GM23338 (cell line): ENCODE data around the gene WDR1. TPM values are rescaled to one million over a fixed set of nuclear protein-coding genes. Genes with fewer than 3 reads are reported as not detected.

Source experiments
- ATAC-seq: fragments of 200-7000 bp; cut with Tn5 transposase; 3 replicates; pipeline ENCODE4 v1.9.1; 2020
- DNase-seq: peaks from one replicate; pipeline ENCODE4 v3.0.0-alpha.2; 2015; ENCODE audit warnings: low spot score
- H2AFZ ChIP-seq: fragments of 200-600 bp; sonication (generic); 2 replicates; pipeline ENCODE4 v1.8.0; 2016; ENCODE audit warnings: antibody characterized with exemption, mild to moderate bottlenecking, moderate library complexity
- H3F3A ChIP-seq: fragments of 200-600 bp; sonication (generic); replicated peaks from 2 replicates; pipeline ENCODE4 v1.8.0; 2017; ENCODE audit warnings: antibody characterized with exemption, mixed run types, low read depth
- H3K27ac ChIP-seq: fragments of 200-600 bp; sonication (generic); 2 replicates; pipeline ENCODE4 v1.6.1; 2016; ENCODE audit warnings: low read depth
- H3K27me3 ChIP-seq: fragments of 200-600 bp; sonication (generic); 2 replicates; pipeline ENCODE4 v1.8.0; 2016; ENCODE audit warnings: mild to moderate bottlenecking, mixed run types, moderate library complexity; ENCODE audit not compliant: insufficient read depth
- H3K36me3 ChIP-seq: fragments of 200-600 bp; sonication (generic); 2 replicates; pipeline ENCODE4 v1.8.0; 2016; ENCODE audit warnings: mild to moderate bottlenecking; ENCODE audit not compliant: insufficient read depth
- H3K4me1 ChIP-seq: fragments of 200-600 bp; sonication (generic); 2 replicates; pipeline ENCODE4 v1.8.0; 2016; ENCODE audit warnings: mild to moderate bottlenecking, moderate library complexity; ENCODE audit not compliant: insufficient read depth
- H3K4me2 ChIP-seq: fragments of 200-600 bp; sonication (generic); 2 replicates; pipeline ENCODE4 v1.7.1; 2017; ENCODE audit warnings: mixed run types
- H3K4me3 ChIP-seq: fragments of 200-600 bp; sonication (generic); 2 replicates; pipeline ENCODE4 v1.6.1; 2016; ENCODE audit warnings: mixed run types
- H3K79me2 ChIP-seq: fragments of 200-600 bp; sonication (generic); replicated peaks from 2 replicates; pipeline ENCODE4 v1.8.0; 2017; ENCODE audit warnings: mild to moderate bottlenecking; ENCODE audit not compliant: insufficient read depth
- H3K9me2 ChIP-seq: fragments of 200-600 bp; sonication (generic); 2 replicates; pipeline ENCODE4 v1.8.0; 2017; ENCODE audit not compliant: insufficient read depth
- H4K20me1 ChIP-seq: fragments of 200-600 bp; sonication (generic); replicated peaks from 2 replicates; pipeline ENCODE4 v1.8.0; 2017; ENCODE audit warnings: mild to moderate bottlenecking; ENCODE audit not compliant: insufficient read depth
- H3K27ac Mint-ChIP-seq: 2 replicates; pipeline ENCODE4 v1.8.0; 2020; ENCODE audit warnings: inconsistent platforms, mild to moderate bottlenecking, moderate library complexity, mixed read lengths
- H3K27me3 Mint-ChIP-seq: 3 replicates; pipeline ENCODE4 v1.8.0; 2022; ENCODE audit warnings: low read depth, mild to moderate bottlenecking, moderate library complexity, mixed read lengths, inconsistent platforms; ENCODE audit not compliant: insufficient read depth, poor library complexity
- H3K36me3 Mint-ChIP-seq: 3 replicates; pipeline ENCODE4 v1.8.0; 2021; ENCODE audit warnings: low read depth, mild to moderate bottlenecking, inconsistent platforms, moderate library complexity, mixed read lengths
- H3K4me1 Mint-ChIP-seq: 3 replicates; pipeline ENCODE4 v1.8.0; 2020; ENCODE audit warnings: mild to moderate bottlenecking, inconsistent platforms, mixed read lengths
- H3K4me3 Mint-ChIP-seq: 3 replicates; pipeline ENCODE4 v1.8.0; 2021; ENCODE audit warnings: moderate library complexity, mild to moderate bottlenecking, inconsistent platforms, mixed read lengths
- H3K9me3 Mint-ChIP-seq: 3 replicates; pipeline ENCODE4 v1.8.0; 2020; ENCODE audit warnings: moderate library complexity, mild to moderate bottlenecking, inconsistent platforms, mixed read lengths
- CREB1 ChIP-seq: fragments of 250-450 bp; sonication (Bioruptor Pico); IDR thresholded peaks from 2 replicates; pipeline ENCODE4 v1.5.0; 2020; ENCODE audit warnings: low read depth, mild to moderate bottlenecking, moderate library complexity
- ETS1 ChIP-seq: IDR thresholded peaks from 2 replicates; pipeline ENCODE4 v1.6.1; 2016; ENCODE audit warnings: antibody characterized with exemption
- EZH2 ChIP-seq: fragments of 200-600 bp; sonication (generic); IDR thresholded peaks from one replicate; pipeline ENCODE4 v1.8.0; 2017; ENCODE audit warnings: antibody characterized with exemption, mild to moderate bottlenecking, low read depth; ENCODE audit not compliant: unreplicated experiment
- EZH2phosphoT487 ChIP-seq: fragments of 200-600 bp; sonication (generic); IDR thresholded peaks from one replicate; pipeline ENCODE4 v1.8.1; 2018; ENCODE audit warnings: antibody characterized with exemption; ENCODE audit not compliant: unreplicated experiment
- JUNB ChIP-seq: IDR thresholded peaks from one replicate; pipeline ENCODE4 v1.6.1; 2016; ENCODE audit warnings: antibody characterized with exemption; ENCODE audit not compliant: unreplicated experiment
- NANOG ChIP-seq: IDR thresholded peaks from 2 replicates; pipeline ENCODE4 v1.6.1; 2016; ENCODE audit warnings: antibody characterized with exemption, borderline replicate concordance
- POLR2AphosphoS5 ChIP-seq: IDR thresholded peaks from 2 replicates; pipeline ENCODE4 v1.6.1; 2016; ENCODE audit warnings: antibody characterized with exemption, low read depth
- ZNF114 ChIP-seq: fragments of 250-450 bp; sonication (Bioruptor Pico); IDR thresholded peaks from 2 replicates; pipeline ENCODE4 v1.5.0; 2020; ENCODE audit warnings: mild to moderate bottlenecking, moderate library complexity
- polyA plus RNA-seq: library from polyadenylated mRNA; unstranded; fragments of >200 nt; fragmentation: Nextera tagmentation; extraction: Ambion mirVana; gene quantifications from 2 replicates; pipeline ENCODE4 v1.2.1, GENCODE V29; 2016
- total RNA-seq: library from RNA; depleted of rRNA; stranded (reverse); fragments of >200 nt; shearing (Covaris generic); gene quantifications from 2 replicates; pipeline ENCODE4 v1.2.3, GENCODE V29; 2014
- TF ChIP-seq, protein P1 (sequence below), 2 experiments: fragments of 200-600 bp in 1 of 2; sonication (generic) in 1 of 2; conservative IDR thresholded peaks; 2 replicates each; pipeline versions ENCODE4 v1.5.1 to v1.6.1; 2016 to 2017; ENCODE audit warnings: antibody characterized with exemption in 2 of 2, low read depth in 2 of 2, mild to moderate bottlenecking in 2 of 2, moderate library complexity in 1 of 2
- TF ChIP-seq, protein P2 (sequence below): IDR thresholded peaks from one replicate; pipeline ENCODE4 v1.6.1; 2018; ENCODE audit warnings: antibody characterized with exemption; ENCODE audit not compliant: unreplicated experiment

The WDR1 gene
- total and polyA plus RNA-seq, 2 experiments from 2014 or later: 93.2 to 248 TPM

GRCh38 chr4:10046471-10046870 lies 70.1 kb downstream of the WDR1 start:
- DNase-seq: no peak
- no peak overlapping the region for H3K27ac Mint-ChIP-seq
- no peaks in the 10 kb centered on the region for H3K9me2 ChIP-seq
- TF ChIP-seq, protein P1, sequence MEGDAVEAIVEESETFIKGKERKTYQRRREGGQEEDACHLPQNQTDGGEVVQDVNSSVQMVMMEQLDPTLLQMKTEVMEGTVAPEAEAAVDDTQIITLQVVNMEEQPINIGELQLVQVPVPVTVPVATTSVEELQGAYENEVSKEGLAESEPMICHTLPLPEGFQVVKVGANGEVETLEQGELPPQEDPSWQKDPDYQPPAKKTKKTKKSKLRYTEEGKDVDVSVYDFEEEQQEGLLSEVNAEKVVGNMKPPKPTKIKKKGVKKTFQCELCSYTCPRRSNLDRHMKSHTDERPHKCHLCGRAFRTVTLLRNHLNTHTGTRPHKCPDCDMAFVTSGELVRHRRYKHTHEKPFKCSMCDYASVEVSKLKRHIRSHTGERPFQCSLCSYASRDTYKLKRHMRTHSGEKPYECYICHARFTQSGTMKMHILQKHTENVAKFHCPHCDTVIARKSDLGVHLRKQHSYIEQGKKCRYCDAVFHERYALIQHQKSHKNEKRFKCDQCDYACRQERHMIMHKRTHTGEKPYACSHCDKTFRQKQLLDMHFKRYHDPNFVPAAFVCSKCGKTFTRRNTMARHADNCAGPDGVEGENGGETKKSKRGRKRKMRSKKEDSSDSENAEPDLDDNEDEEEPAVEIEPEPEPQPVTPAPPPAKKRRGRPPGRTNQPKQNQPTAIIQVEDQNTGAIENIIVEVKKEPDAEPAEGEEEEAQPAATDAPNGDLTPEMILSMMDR (conservative IDR thresholded peaks at IDR 0.05; ENCODE audit: low read depth in 2 of 2): no peak
- no peak overlapping the region for H2AFZ ChIP-seq
- H3K27me3 ChIP-seq: no peaks in the 10 kb centered on the region
- H3K4me3 ChIP-seq: no peak overlapping the region
- no peaks in the 10 kb centered on the region for H3K36me3 ChIP-seq
- H3K27me3 Mint-ChIP-seq: peaks cover 3% of the 10 kb centered on the region
- H3K4me2 ChIP-seq: no peak overlapping the region
- no peaks in the 10 kb centered on the region for H3K79me2 ChIP-seq
- H4K20me1 ChIP-seq: no peaks in the 10 kb centered on the region
- no peak overlapping the region for H3K4me3 Mint-ChIP-seq
- no peak overlapping the region for H3K27ac ChIP-seq
- no peak for ATAC-seq
- no peaks in the 10 kb centered on the region for H3F3A ChIP-seq
- peaks cover 23% of the 10 kb centered on the region for H3K4me1 Mint-ChIP-seq
- H3K9me3 Mint-ChIP-seq: peaks cover 8% of the 10 kb centered on the region; the same call in 2 of the 3 replicates
- peaks cover 13% of the 10 kb centered on the region for H3K4me1 ChIP-seq
- H3K36me3 Mint-ChIP-seq: no peaks in the 10 kb centered on the region

- peaks cover 15% of the 10 kb centered on the region for H3K4me1 Mint-ChIP-seq
- no peaks in the 10 kb centered on the region for H3K36me3 Mint-ChIP-seq
- no peak overlapping the region for H2AFZ ChIP-seq
- H3K9me3 Mint-ChIP-seq: peaks cover 8% of the 10 kb centered on the region; the same call in 2 of the 3 replicates
- H3F3A ChIP-seq: no peaks in the 10 kb centered on the region
- no peaks in the 10 kb centered on the region for H3K27me3 ChIP-seq
- H3K27ac Mint-ChIP-seq: no peak overlapping the region
- H3K4me1 ChIP-seq: peaks cover 6% of the 10 kb centered on the region
- H3K4me3 Mint-ChIP-seq: no peak overlapping the region
- no peak overlapping the region for H3K27ac ChIP-seq
- no peak for DNase-seq
- H4K20me1 ChIP-seq: no peaks in the 10 kb centered on the region
- H3K4me2 ChIP-seq: no peak overlapping the region
- H3K36me3 ChIP-seq: no peaks in the 10 kb centered on the region
- ATAC-seq: no peak
- H3K79me2 ChIP-seq: no peaks in the 10 kb centered on the region
- no peaks in the 10 kb centered on the region for H3K9me2 ChIP-seq
- peaks cover 3% of the 10 kb centered on the region for H3K27me3 Mint-ChIP-seq
- H3K4me3 ChIP-seq: no peak overlapping the region
- TF ChIP-seq, protein P2, sequence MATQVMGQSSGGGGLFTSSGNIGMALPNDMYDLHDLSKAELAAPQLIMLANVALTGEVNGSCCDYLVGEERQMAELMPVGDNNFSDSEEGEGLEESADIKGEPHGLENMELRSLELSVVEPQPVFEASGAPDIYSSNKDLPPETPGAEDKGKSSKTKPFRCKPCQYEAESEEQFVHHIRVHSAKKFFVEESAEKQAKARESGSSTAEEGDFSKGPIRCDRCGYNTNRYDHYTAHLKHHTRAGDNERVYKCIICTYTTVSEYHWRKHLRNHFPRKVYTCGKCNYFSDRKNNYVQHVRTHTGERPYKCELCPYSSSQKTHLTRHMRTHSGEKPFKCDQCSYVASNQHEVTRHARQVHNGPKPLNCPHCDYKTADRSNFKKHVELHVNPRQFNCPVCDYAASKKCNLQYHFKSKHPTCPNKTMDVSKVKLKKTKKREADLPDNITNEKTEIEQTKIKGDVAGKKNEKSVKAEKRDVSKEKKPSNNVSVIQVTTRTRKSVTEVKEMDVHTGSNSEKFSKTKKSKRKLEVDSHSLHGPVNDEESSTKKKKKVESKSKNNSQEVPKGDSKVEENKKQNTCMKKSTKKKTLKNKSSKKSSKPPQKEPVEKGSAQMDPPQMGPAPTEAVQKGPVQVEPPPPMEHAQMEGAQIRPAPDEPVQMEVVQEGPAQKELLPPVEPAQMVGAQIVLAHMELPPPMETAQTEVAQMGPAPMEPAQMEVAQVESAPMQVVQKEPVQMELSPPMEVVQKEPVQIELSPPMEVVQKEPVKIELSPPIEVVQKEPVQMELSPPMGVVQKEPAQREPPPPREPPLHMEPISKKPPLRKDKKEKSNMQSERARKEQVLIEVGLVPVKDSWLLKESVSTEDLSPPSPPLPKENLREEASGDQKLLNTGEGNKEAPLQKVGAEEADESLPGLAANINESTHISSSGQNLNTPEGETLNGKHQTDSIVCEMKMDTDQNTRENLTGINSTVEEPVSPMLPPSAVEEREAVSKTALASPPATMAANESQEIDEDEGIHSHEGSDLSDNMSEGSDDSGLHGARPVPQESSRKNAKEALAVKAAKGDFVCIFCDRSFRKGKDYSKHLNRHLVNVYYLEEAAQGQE: no peak
- TF ChIP-seq EZH2: no peak
- no peak for TF ChIP-seq JUNB
- TF ChIP-seq ETS1: no peak
- TF ChIP-seq ZNF114 (CRISPR knock-in tag): no peak
- no peak for TF ChIP-seq POLR2AphosphoS5
- TF ChIP-seq CREB1 (CRISPR knock-in tag): no peak
- no peak for TF ChIP-seq NANOG
- TF ChIP-seq EZH2phosphoT487: no peak
Observed at GRCh38 chr4:10045481-10045880, 71.1 kb downstream of the WDR1 start.
